Esophagus (tissue), 2 donors: ENCODE data around the gene ZNF106. TPM values are rescaled to one million over a fixed set of nuclear protein-coding genes. Genes with fewer than 3 reads are reported as not detected.

Experiments
- H3K27ac ChIP-seq, 2 donors: one replicate each; pipeline ENCODE4 v1.5.1; 2013; ENCODE audit warnings: low read depth in 2 of 2, mild to moderate bottlenecking in 2 of 2, inconsistent platforms in 1 of 2, low read length in 1 of 2, moderate library complexity in 1 of 2
- H3K27me3 ChIP-seq, 2 donors: one replicate each; pipeline ENCODE4 v1.6.1; 2013; ENCODE audit warnings: low read length in 2 of 2, control low read depth in 1 of 2, mild to moderate bottlenecking in 1 of 2; ENCODE audit not compliant: insufficient read depth in 2 of 2, control insufficient read depth in 1 of 2
- H3K36me3 ChIP-seq, 2 donors: one replicate each; pipeline ENCODE4 v1.6.1; 2013; ENCODE audit warnings: low read length in 1 of 2; ENCODE audit not compliant: control insufficient read depth in 2 of 2, insufficient read depth in 2 of 2
- H3K4me1 ChIP-seq, 2 donors: one replicate each; pipeline ENCODE4 v1.6.1; 2013; ENCODE audit warnings: low read length in 1 of 2; ENCODE audit not compliant: control insufficient read depth in 2 of 2, insufficient read depth in 2 of 2
- H3K4me3 ChIP-seq, 2 donors: one replicate each; pipeline ENCODE4 v1.5.1; 2013; ENCODE audit warnings: low read length in 2 of 2, mild to moderate bottlenecking in 2 of 2, low read depth in 1 of 2, moderate library complexity in 1 of 2
- H3K9me3 ChIP-seq, 2 donors: one replicate each; pipeline ENCODE4 v1.6.1; 2013; ENCODE audit warnings: mild to moderate bottlenecking in 2 of 2, low read depth in 1 of 2, low read length in 1 of 2, moderate library complexity in 1 of 2; ENCODE audit not compliant: control insufficient read depth in 2 of 2, insufficient read depth in 1 of 2
- WGBS, 2 donors: extraction: QIAGEN DNeasy Blood & Tissue Kit; methylation state at CpG; one replicate each; pipeline ENCODE4 v1.1.7; 2013; 5-methylcytosine and 5-hydroxymethylcytosine counted together
- polyA plus RNA-seq, 2 donors: library from polyadenylated mRNA; stranded (reverse); fragments of 200-250 nt; gene quantifications; one replicate each; pipeline ENCODE4 v1.2.3, GENCODE V29; 2013
- donor health status: healthy with polysubstance abuse.
- donor health status: Bipolar disorder and iron deficiency.

The ZNF106 gene
- polyA plus RNA-seq, 2 donors = 6.0 to 6.6 TPM

- Histone ChIP-seq H3K27me3 (no peaks in the 10 kb centered on the region), H3K36me3 (peaks cover 5 to 9% of the 10 kb centered on the region in 2 donors), H3K4me1 (no peaks in the 10 kb centered on the region), H3K4me3 (no peak overlapping the region), H3K27ac (no peak overlapping the region), H3K9me3 (no peaks in the 10 kb centered on the region)
- 93 to 95% methylated on average over 3 of the region's 3 CpGs for WGBS, 2 donors
These were observed 37.1 kb downstream of the ZNF106 start for GRCh38 chr15:42453826-42454225.

- no peaks in the 10 kb centered on the region for H3K4me1 ChIP-seq
- H3K4me3 ChIP-seq = no peak overlapping the region
- no peaks in the 10 kb centered on the region for H3K27me3 ChIP-seq
- H3K36me3 ChIP-seq = peaks cover 12 to 13% of the 10 kb centered on the region in 2 donors
- WGBS, 2 donors = 96 to 98% methylated on average over 4 of the region's 4 CpGs
- H3K27ac ChIP-seq = no peak overlapping the region
- no peaks in the 10 kb centered on the region for H3K9me3 ChIP-seq
These were observed 40.5 kb downstream of the ZNF106 start for GRCh38 chr15:42450425-42450790.

GRCh38 chr15:42449770-42450424 is 41.0 kb downstream of the ZNF106 start:
- Histone ChIP-seq H3K27ac (no peak overlapping the region), H3K36me3 (peaks cover 12 to 13% of the 10 kb centered on the region in 2 donors), H3K4me3 (no peak overlapping the region), H3K4me1 (no peaks in the 10 kb centered on the region), H3K9me3 (no peaks in the 10 kb centered on the region), H3K27me3 (no peaks in the 10 kb centered on the region)
- WGBS, 2 donors = 96 to 97% methylated on average over 13 of the region's 13 CpGs

GRCh38 chr15:42448281-42448680 is 42.7 kb downstream of the ZNF106 start:
- Histone ChIP-seq H3K4me1 (no peaks in the 10 kb centered on the region), H3K36me3 (peaks cover 12 to 15% of the 10 kb centered on the region in 2 donors), H3K4me3 (no peak overlapping the region), H3K27ac (no peak overlapping the region), H3K9me3 (no peaks in the 10 kb centered on the region), H3K27me3 (no peaks in the 10 kb centered on the region)
- 96 to 97% methylated on average over 6 of the region's 6 CpGs for WGBS, 2 donors

- H3K4me3 ChIP-seq = no peak overlapping the region
- 93 to 97% methylated on average over 2 of the region's 2 CpGs for WGBS, 2 donors
- no peaks in the 10 kb centered on the region for H3K4me1 ChIP-seq
- no peak overlapping the region for H3K27ac ChIP-seq
- H3K27me3 ChIP-seq = no peaks in the 10 kb centered on the region
- H3K36me3 ChIP-seq = peaks cover 12 to 15% of the 10 kb centered on the region in 2 donors
- H3K9me3 ChIP-seq = no peaks in the 10 kb centered on the region
These were observed 43.3 kb downstream of the ZNF106 start for GRCh38 chr15:42447599-42447998.

- no peak overlapping the region for H3K27ac ChIP-seq
These were observed 45.4 kb downstream of the ZNF106 start for GRCh38 chr15:42445551-42445950.

GRCh38 chr15:42444415-42445063 is 46.4 kb downstream of the ZNF106 start:
- H3K36me3 ChIP-seq = peaks cover 5 to 15% of the 10 kb centered on the region in 2 donors

More at GRCh38 chr15:42445551-42445950, 45.4 kb downstream of the ZNF106 start:
- Histone ChIP-seq H3K4me3 (no peak overlapping the region), H3K27me3 (no peaks in the 10 kb centered on the region), H3K36me3 (peaks cover 6 to 15% of the 10 kb centered on the region in 2 donors), H3K9me3 (no peaks in the 10 kb centered on the region), H3K4me1 (no peaks in the 10 kb centered on the region)

GRCh38 chr15:42427429-42428223 is 63.3 kb downstream of the ZNF106 start:
- H3K27me3 ChIP-seq = no peaks in the 10 kb centered on the region
- no peaks in the 10 kb centered on the region for H3K4me1 ChIP-seq
- no peak overlapping the region for H3K4me3 ChIP-seq
- WGBS, 2 donors = 87 to 90% methylated on average over 7 of the region's 7 CpGs
- no peaks in the 10 kb centered on the region for H3K9me3 ChIP-seq
- no peak overlapping the region for H3K27ac ChIP-seq
- H3K36me3 ChIP-seq = peaks cover 11 to 13% of the 10 kb centered on the region in 2 donors

More at GRCh38 chr15:42444415-42445063, 46.4 kb downstream of the ZNF106 start:
- H3K4me3 ChIP-seq = no peak overlapping the region
- H3K27ac ChIP-seq = no peak overlapping the region
- H3K9me3 ChIP-seq = no peaks in the 10 kb centered on the region
- WGBS, 2 donors = 48 to 60% methylated on average over 5 of the region's 5 CpGs
- H3K4me1 ChIP-seq = no peaks in the 10 kb centered on the region
- no peaks in the 10 kb centered on the region for H3K27me3 ChIP-seq

GRCh38 chr15:42421376-42421775 is 69.6 kb downstream of the ZNF106 start:
- H3K4me3 ChIP-seq = no peak overlapping the region
- H3K9me3 ChIP-seq = no peaks in the 10 kb centered on the region
- no peak overlapping the region for H3K27ac ChIP-seq
- H3K27me3 ChIP-seq = no peaks in the 10 kb centered on the region
- 94 to 98% methylated on average over 2 of the region's 2 CpGs for WGBS, 2 donors
- peaks cover 12 to 16% of the 10 kb centered on the region in 2 donors for H3K36me3 ChIP-seq
- H3K4me1 ChIP-seq = no peaks in the 10 kb centered on the region
